SK-N-DZ (cell line): ENCODE data around the gene PCP2.
"Not testable (repeated sequence)": the region's sequence is repeated elsewhere in the genome, so short reads cannot be mapped to it uniquely, and the experiment has no call there.

Source experiments
- DNase-seq: peaks from one replicate; pipeline ENCODE4 v3.0.0-alpha.2; 2015; ENCODE audit warnings: low spot score

Gene PCP2

DNA sequence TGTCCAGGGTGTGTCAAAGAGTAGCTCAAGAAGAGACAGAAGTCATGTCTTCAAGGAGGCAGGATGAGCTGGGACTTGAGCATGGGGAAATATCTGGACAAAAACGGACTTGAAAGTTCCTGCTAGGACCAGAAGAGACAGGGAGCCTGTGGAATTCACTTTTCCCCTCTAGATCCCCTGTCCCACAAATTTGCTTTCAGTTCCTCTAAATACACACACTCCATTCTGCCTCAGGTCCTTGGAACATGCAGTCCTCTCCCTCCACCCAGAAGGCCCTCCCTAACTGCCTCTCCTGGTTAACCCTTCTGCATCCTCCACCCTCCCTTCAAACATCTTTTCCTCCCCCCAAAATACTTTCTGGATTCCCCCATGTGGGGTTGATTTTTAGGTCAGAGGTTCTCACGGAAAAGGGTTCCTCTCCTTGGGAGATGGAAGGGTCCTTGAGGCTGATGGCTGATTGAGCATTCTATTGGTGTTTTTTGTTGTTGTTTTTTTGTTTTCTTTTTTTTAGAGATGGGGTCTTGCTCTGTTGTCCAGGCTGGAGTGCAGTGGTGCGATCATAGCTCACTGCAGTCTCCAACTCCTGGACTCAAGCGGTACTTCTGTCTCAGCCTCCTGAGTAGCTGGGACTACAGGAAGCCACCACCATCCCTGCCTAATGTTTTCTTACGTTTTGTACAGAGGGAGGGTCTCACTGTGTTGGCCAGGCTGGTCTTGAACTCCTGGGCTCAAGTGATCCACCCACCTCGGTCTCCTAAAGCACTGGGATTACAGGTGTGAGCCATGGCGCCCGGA lies 28.4 kb upstream of the PCP2 start:
- DNase-seq: no peak

DNA sequence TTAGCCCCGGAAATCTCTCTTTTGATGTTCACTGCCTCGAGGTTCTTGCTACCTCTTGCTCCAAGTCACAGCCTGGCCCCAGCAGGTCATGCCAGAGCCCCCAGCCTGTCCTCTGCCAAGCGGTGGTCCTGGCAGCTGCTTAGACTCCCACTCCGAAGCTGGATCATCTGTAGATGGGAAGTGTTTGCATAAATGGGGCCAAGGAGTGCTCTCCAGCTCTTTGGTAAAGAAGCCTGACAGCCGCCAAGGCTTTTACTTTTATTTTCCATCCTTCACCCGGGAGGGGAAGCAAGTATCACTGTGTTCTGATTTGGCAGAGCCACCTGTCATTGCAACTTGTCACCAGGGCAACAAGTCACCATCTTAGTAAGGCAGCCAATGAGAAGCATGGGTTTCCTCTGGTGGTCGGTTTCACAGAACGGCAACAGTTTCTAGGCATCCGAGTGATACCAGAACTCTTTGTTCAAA lies 24.7 kb upstream of the PCP2 start:
- peak; percentile 46 for DNase-seq

DNA sequence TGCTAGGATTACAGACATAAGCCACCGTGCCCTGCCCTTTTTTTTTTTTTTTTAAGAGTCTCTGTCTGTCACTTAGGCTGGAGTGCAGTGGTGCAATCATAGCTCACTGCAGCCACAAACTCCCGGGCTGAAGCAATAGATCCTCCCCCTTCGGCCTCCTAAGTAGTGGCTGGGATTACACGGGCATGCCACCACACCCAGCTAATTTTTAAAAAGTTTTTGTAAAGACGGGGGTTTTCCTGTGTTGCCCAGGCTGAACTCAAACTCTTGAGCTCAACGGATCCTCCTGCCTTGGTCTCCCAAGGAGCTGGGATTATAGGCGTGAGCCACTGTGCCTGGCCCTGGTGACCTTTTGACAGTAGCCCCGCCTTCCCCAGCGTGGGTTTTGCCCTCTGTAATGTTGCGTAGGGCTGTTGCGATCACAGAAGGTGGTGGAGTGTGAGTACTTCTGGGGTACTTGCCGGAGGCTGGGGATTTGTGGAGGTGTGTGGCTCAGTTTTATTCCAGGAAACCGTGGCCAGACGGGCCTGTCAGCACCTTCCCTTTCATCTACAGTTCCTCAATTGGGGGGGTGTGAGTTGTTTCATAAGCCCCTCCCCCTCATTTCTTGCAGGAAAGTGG lies 23.7 kb upstream of the PCP2 start:
- DNase-seq: no peak

DNA sequence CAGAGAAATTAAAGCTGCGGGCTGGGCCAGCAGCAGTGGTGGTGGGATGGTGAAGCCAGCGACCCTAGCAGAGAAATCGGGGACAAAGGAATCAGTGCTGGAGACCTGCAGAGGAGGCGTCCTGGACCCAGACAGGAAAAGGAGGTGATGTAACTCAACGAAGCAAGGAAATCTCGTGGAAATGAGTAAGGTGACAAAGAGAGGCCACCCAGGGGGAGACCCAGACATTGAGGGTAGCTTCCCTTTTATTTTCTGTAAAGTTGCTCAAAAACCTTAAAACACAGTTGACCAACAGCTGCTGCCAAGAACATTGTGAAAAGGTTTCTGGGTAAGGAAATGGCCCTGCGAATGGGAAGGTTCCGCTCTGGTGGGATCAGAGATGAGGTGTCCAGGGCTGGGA lies 22.1 kb upstream of the PCP2 start:
- DNase-seq: no peak

- DNase-seq: no peak
Measured at GRCh38 chr19:7654401-7654800, 20.9 kb upstream of the PCP2 start.

- DNase-seq: peak; percentile 81
Measured at GRCh38 chr19:7652061-7652641, 18.6 kb upstream of the PCP2 start.

DNA sequence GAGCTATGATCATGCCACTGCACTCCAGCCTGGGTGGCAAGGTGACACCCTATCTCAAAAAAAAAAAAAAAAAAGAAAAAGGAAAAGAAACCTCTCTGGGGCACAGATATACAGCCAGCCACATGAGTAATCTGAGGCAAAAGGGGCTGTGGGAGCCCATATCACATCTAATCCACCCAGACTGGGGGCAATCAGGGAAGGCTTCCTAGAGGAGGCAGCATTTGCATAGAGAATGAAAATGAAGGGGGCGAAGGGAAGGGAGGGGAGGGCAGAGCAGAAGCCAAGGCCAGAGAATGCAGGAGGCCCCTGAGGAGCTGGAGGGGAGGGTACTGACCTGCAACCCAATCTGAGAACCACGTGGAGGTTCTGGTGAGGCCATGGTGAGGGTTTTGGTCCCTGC lies 16.6 kb upstream of the PCP2 start:
- DNase-seq: no peak

DNA sequence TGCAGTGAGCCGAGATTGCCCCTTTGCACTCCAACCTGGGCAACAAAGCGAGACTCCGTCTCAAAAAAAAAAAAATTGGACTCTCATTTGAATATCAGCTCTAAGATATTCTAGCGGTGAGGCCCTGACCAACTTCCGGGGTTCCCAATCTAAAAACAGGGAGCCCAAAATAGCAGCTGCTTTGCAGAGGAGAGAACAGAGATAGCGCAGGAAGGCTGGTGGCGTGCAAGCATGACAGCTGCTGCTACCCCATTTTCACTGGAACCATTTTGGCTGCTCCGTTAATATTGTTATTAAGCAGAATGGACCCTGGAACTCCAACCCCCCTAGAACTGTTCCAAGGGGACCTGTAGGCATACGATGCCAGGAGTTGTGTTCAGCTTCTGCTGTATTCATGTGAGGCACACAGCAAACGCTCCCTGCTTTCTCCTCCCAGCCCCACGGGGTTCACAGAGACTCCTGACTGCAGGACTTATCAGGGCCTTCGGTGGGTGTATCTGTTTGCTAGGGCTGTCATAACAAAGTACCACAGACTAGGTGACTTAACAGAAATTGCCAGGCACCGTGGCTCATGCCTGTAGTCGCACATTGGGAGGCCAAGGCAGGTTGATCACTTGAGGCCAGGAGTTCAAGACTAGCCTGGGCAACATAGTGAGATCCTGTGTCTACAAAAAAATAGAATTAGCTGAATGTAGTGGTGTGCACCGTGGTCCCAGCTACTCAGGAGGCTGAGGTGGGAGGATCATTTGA lies 14.9 kb upstream of the PCP2 start:
- no peak for DNase-seq

GRCh38 chr19:7647156-7647555 lies 13.6 kb upstream of the PCP2 start:
- DNase-seq: no peak

DNA sequence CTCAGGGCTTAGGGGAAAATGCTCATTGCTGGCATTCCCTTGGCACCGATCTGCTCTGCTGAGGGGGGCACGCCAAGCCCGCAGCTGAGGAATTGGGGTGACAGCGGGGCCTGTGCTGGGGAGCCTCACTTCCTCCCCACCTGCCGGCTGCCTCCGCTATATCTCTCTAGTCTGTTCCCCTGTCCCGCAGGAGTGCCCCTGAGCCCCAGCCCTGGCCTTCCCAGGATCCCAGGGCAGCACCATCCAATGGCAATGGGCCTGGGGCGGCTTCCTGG lies 12.8 kb upstream of the PCP2 start:
- DNase-seq: no peak

- DNase-seq: no peak
Measured at GRCh38 chr19:7645656-7646425, 12.3 kb upstream of the PCP2 start.

GRCh38 chr19:7645163-7645562 lies 11.6 kb upstream of the PCP2 start:
- DNase-seq: no peak

- DNase-seq: no peak
Measured at GRCh38 chr19:7644550-7644877, 11.0 kb upstream of the PCP2 start.

GRCh38 chr19:7643629-7644549 lies 10.4 kb upstream of the PCP2 start:
- not testable (repeated sequence) for DNase-seq

GRCh38 chr19:7643031-7643415 lies 9.5 kb upstream of the PCP2 start:
- DNase-seq: no peak

DNA sequence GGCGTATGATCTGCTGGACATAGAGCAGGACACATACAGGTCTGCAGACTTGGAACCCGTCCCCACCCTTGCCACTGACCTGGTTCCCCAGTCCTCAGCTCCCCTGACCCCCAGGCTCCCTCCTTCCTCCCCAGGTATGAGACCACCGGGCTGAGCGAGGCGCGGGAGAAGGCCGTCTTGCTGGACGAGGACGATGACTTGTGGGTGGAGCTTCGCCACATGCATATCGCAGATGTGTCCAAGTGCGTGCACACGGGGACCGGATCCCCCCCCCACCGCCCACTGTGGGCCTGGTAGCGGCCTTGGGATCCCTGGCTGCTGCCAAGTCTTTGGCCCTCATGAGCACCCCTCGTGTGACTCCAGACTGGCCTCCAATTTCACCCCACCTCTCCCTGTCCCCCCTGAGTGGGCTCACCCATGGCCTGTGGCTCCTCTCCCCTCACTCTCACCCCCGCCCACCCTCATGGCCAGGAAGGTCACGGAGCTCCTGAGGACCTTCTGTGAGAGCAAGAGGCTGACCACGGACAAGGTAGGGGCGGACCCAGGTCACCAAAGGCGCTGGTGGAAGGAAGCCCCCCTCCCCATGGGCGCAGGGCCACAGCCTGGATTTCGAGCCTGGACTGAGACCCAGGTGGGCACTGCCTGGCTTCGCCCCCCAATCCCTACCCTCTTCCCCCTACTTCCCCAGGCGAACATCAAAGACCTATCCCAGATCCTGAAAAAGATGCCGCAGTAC lies 8.9 kb upstream of the PCP2 start:
- DNase-seq: no peak

DNA sequence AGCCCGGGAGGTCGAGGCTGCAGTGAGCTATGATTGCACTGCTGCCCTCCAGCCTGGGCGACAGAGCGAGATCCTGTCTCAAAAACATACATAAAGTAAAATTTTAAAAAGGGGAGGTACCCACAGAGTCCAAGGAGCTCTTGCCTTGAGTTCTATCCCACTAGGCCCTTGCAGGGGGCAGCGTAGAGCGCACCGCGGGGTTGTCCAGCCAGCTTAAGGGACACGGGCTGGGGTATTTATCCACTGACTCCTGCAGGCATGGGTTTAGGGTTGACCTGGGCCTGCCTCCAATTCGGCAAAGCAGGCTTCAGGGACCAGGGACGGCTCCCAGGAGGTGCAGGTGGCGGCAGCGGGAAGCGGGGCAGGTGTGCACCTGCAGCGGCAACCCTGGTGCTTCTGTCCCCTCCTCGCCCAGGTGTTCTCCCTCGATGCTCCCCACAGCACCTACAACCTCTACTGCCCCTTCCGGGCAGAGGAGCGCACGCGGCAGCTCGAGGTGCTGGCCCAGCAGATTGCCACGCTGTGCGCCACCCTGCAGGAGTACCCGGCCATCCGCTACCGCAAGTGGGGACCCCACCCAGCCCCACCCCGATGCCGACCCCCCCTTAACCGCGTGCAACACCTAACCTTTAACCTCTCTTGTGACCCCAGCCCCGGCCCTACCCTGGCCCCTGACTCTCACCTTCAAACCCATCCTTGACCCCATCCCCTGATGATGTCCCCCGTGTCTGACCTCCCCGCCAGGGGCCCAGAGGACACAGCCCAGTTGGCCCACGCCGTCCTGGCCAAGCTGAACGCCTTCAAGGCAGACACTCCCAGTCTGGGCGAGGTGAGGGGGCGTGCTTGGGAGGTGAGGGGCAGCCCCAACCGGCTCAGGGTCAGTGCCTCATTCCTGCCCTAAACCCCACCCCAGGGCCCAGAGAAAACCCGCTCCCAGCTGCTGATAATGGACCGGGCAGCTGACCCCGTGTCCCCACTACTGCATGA lies 8.1 kb upstream of the PCP2 start:
- DNase-seq: no peak

GRCh38 chr19:7640803-7641202 lies 7.3 kb upstream of the PCP2 start:
- no peak for DNase-seq

DNA sequence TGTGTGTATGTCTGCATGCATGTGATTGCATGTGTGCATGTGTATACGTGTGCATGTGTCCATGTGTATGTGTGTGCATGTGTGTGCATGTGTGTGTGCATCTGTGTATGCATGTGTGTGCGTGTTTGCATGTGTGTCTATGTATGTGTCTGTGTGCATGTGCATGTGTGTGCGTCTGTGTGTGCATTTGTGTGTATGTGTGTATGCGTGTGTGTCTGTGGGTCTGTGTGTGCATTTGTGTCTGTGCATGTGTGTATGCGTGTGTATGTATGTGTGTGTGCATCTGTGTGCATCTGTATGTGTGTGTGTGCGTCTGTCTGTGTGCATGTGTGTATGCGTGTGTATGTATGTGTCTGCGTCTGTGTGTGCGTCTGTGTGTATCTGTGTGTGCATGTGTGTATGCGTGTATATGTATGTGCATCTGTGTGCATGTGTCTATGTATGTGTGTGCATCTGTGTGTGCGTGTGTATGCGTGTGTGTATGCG lies 6.4 kb upstream of the PCP2 start:
- no peak for DNase-seq
